Neuronal stem cell (in vitro differentiated cells): Measurements from ENCODE around the gene PKP4.

ENCODE experiments used
- DNase-seq: peaks from one replicate; pipeline ENCODE4 v3.0.0-alpha.2; 2013; ENCODE audit warnings: low spot score
- H2AFZ ChIP-seq: one replicate; pipeline ENCODE4 v1.6.1; 2013; ENCODE audit warnings: mild to moderate bottlenecking, low read length, inconsistent platforms
- H2AK5ac ChIP-seq: 2 replicates; pipeline ENCODE4 v1.6.1; 2013; ENCODE audit warnings: low read depth, mild to moderate bottlenecking, inconsistent platforms, low read length, moderate library complexity, mixed read lengths
- H2BK120ac ChIP-seq: 2 replicates; pipeline ENCODE4 v1.6.1; 2013; ENCODE audit warnings: low read depth, mild to moderate bottlenecking, inconsistent platforms, low read length, moderate library complexity, mixed read lengths
- H2BK12ac ChIP-seq: one replicate; pipeline ENCODE4 v1.6.1; 2013; ENCODE audit warnings: low read length, inconsistent platforms
- H2BK15ac ChIP-seq: 2 replicates; pipeline ENCODE4 v1.6.1; 2013; ENCODE audit warnings: mild to moderate bottlenecking, low read length, inconsistent platforms, mixed read lengths
- H2BK5ac ChIP-seq: one replicate; pipeline ENCODE4 v1.6.1; 2013; ENCODE audit warnings: inconsistent platforms, mild to moderate bottlenecking, low read length, moderate library complexity
- H3K14ac ChIP-seq: one replicate; pipeline ENCODE4 v1.6.1; 2013; ENCODE audit warnings: low read length, inconsistent platforms
- H3K18ac ChIP-seq: 2 replicates; pipeline ENCODE4 v1.6.1; 2013; ENCODE audit warnings: low read length, inconsistent platforms
- H3K23ac ChIP-seq: 2 replicates; pipeline ENCODE4 v1.6.1; 2013; ENCODE audit warnings: low read depth, mild to moderate bottlenecking, mixed read lengths, low read length, inconsistent platforms; ENCODE audit not compliant: poor library complexity
- H3K27ac ChIP-seq: replicated peaks from 3 replicates; pipeline ENCODE4 v1.5.1; 2013; ENCODE audit warnings: low read length, inconsistent platforms
- H3K27me3 ChIP-seq, 3 experiments: 2 replicates each; pipeline ENCODE4 v1.6.1; 2013; ENCODE audit warnings: low read length in 3 of 3, mild to moderate bottlenecking in 2 of 3, inconsistent platforms in 1 of 3, low read depth in 1 of 3, mixed read lengths in 1 of 3, moderate library complexity in 1 of 3; ENCODE audit not compliant: control insufficient read depth in 3 of 3, insufficient read depth in 3 of 3
- H3K36me3 ChIP-seq, 2 donors: replicated peaks in 1 of 2; 2 replicates each; pipeline ENCODE4 v1.6.1; 2013; ENCODE audit warnings: low read length in 2 of 2; ENCODE audit not compliant: control insufficient read depth in 2 of 2, insufficient read depth in 2 of 2
- H3K4ac ChIP-seq: 2 replicates; pipeline ENCODE4 v1.6.1; 2013; ENCODE audit warnings: inconsistent platforms, mild to moderate bottlenecking, low read length, moderate library complexity
- H3K4me1 ChIP-seq, 2 donors: 1 replicate in 1 of 2; 2 replicates in 1 of 2; pipeline ENCODE4 v1.6.1; 2013; ENCODE audit warnings: low read length in 2 of 2, low read depth in 1 of 2; ENCODE audit not compliant: control insufficient read depth in 2 of 2, insufficient read depth in 1 of 2
- H3K4me2 ChIP-seq: one replicate; pipeline ENCODE4 v1.6.1; 2013; ENCODE audit warnings: mild to moderate bottlenecking, low read length, inconsistent platforms; ENCODE audit not compliant: insufficient read depth, poor library complexity, severe bottlenecking
- H3K4me3 ChIP-seq, 2 donors: 2 replicates each; pipeline ENCODE4 v1.5.1; 2013; ENCODE audit warnings: low read length in 2 of 2, mild to moderate bottlenecking in 2 of 2, inconsistent platforms in 1 of 2, moderate library complexity in 1 of 2
- H3K79me1 ChIP-seq: one replicate; pipeline ENCODE4 v1.6.1; 2013; ENCODE audit warnings: low read depth, mild to moderate bottlenecking, inconsistent platforms, low read length, moderate library complexity
- H3K9ac ChIP-seq: one replicate; pipeline ENCODE4 v1.6.1; 2013; ENCODE audit warnings: mild to moderate bottlenecking, low read depth, low read length, inconsistent platforms; ENCODE audit not compliant: poor library complexity
- H3K9me3 ChIP-seq, 2 donors: replicated peaks in 1 of 2; 2 replicates each; pipeline versions ENCODE3 to v1.6.1; 2013; ENCODE audit warnings: low read length in 2 of 2, mild to moderate bottlenecking in 2 of 2, inconsistent platforms in 1 of 2, low read depth in 1 of 2, mixed read lengths in 1 of 2, moderate library complexity in 1 of 2; ENCODE audit not compliant: control insufficient read depth in 2 of 2, insufficient read depth in 1 of 2
- H4K8ac ChIP-seq: one replicate; pipeline ENCODE4 v1.6.1; 2013; ENCODE audit warnings: low read depth, mild to moderate bottlenecking, inconsistent platforms, low read length, moderate library complexity
- H4K91ac ChIP-seq: one replicate; pipeline ENCODE4 v1.6.1; 2013; ENCODE audit warnings: low read length, low read depth, mild to moderate bottlenecking, inconsistent platforms; ENCODE audit not compliant: poor library complexity
- WGBS, 2 donors: extraction: QIAGEN DNeasy Blood & Tissue Kit; methylation state at CpG; one replicate each; pipeline ENCODE4 v1.1.7; 2013; ENCODE audit warnings: missing lambda C conversion rate in 2 of 2, mixed read lengths in 1 of 2; ENCODE audit not compliant: insufficient read length in 2 of 2, insufficient replicate concordance in 1 of 2; ENCODE audit errors: extremely low coverage in 2 of 2; 5-methylcytosine and 5-hydroxymethylcytosine counted together

The PKP4 gene

DNA sequence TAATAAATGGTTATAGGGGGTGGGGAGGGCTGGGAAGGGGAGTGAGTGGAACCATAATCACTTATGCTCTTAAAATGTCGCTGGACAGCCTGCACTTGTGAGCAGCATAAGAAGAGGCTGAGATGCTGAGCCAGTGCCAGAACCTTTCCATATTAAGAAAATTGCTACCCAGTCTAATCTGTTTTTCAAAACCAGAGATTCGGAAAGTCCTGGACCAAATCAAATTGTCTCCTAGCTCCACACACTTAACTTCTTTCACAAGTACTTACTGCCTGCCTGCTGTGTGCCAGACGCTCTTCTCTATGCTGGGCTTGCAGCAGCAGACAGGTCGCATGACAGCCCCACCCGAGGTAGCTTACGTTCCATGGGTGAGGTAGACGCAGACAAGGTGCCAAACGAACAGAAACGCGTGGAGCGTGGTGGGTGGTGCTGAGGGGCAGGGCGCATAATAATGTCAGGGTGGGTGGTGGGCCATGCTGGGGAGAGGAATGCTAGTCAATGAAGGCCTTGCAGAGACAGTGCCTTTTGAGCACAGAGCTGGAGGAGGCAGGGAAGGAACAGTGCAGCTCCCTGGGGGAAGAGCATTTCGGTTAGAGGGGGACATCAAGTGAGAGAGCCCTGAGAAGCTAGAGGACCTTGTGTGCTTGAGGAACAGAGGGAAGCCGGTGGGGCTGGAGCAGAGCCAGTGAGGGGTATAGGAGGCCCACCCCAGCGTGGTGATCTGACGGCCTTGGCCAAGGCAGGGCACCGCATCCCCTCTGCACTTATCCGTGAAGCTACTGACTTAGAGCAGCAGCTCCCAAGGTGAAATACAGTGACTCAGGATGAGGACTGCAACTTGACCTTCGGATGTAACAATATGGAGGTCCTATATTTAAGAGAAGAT, 214.9 kb downstream of the PKP4 start:
- Histone ChIP-seq H3K27me3 (no peaks in the 10 kb centered on the region), H3K36me3 (peaks cover 35 to 84% of the 10 kb centered on the region in 2 donors), H2BK120ac (no peak overlapping the region), H3K23ac (peak overlapping the region; percentile 70), H3K14ac (no peak overlapping the region), H2AK5ac (no peak overlapping the region), H3K18ac (peak overlapping the region; percentile 58), H2AFZ (no peak overlapping the region), H3K4me1 (peaks cover 0 to 2% of the 10 kb centered on the region in 2 donors), H4K91ac (no peak overlapping the region), H3K9me3 (no peaks in the 10 kb centered on the region), H2BK5ac (no peak overlapping the region), H3K4me2 (no peak overlapping the region), H3K4ac (no peak overlapping the region), H3K79me1 (no peaks in the 10 kb centered on the region), H3K27ac (no peak overlapping the region), H2BK15ac (no peak overlapping the region), H4K8ac (no peak overlapping the region), H2BK12ac (no peak overlapping the region), H3K4me3 (no peak overlapping the region), H3K9ac (peak overlapping the region; percentile 45)
- DNase-seq, result no peak
- no CpG with 5 or more reads among the region's 19 CpGs for WGBS, 2 donors

DNA sequence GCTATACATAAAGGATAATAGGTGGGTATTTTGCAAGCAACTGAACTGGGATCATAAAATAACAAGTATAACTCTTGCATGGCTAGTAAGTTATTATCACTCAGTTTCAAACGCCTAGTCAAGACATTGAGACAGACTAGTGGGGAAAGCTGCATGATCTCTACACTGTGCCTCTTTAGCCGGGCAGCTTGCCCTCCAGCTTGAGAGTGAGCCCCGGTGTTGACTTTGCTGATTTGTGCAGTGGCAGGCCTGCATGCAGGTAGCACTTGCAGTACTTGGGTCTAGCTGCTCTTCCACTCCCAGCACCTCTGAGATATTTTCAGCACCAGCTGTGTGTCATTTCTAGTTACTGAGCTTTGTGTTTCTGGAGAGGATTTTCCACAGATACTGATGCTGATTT, 219.5 kb downstream of the PKP4 start:
- no peak overlapping the region for H2AK5ac ChIP-seq
- H3K27ac ChIP-seq, result no peak overlapping the region
- no peaks in the 10 kb centered on the region for H3K79me1 ChIP-seq
- no peak overlapping the region for H2BK12ac ChIP-seq
- no peak overlapping the region for H3K4me3 ChIP-seq
- no peak for DNase-seq
- H3K36me3 ChIP-seq, result peaks cover 28 to 65% of the 10 kb centered on the region in 2 donors
- no peak overlapping the region for H3K4ac ChIP-seq
- H2BK5ac ChIP-seq, result no peak overlapping the region
- no peak overlapping the region for H2BK15ac ChIP-seq
- no CpG with 5 or more reads among the region's 3 CpGs for WGBS, 2 donors
- H3K9ac ChIP-seq, result no peak overlapping the region
- no peak overlapping the region for H4K91ac ChIP-seq
- no peak overlapping the region for H3K4me2 ChIP-seq
- H3K9me3 ChIP-seq, result no peaks in the 10 kb centered on the region
- no peak overlapping the region for H2BK120ac ChIP-seq
- no peak overlapping the region for H3K23ac ChIP-seq
- no peak overlapping the region for H3K14ac ChIP-seq
- peaks cover 0 to 2% of the 10 kb centered on the region in 2 donors for H3K4me1 ChIP-seq
- H4K8ac ChIP-seq, result no peak overlapping the region
- H3K27me3 ChIP-seq, result no peaks in the 10 kb centered on the region
- H2AFZ ChIP-seq, result no peak overlapping the region
- H3K18ac ChIP-seq, result no peak overlapping the region

DNA sequence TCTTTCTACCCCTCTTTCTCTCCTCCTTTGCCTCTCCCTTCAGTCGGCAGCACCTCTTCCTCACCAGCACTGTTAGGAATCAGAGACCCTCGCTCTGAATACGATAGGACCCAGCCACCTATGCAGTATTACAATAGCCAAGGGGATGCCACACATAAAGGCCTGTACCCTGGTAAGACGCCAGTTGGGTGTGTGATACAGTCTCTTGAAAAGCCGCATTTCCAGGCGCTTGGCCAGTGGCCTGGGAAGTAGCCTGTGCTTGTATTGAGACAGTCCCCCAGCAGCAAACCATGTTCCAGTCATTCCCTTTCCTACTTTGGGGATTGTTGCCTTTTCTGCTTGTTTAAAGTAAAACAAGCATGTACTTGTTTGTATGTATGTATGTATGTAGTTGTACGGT, 219.9 kb downstream of the PKP4 start:
- Histone ChIP-seq H2BK5ac (no peak overlapping the region), H3K4ac (no peak overlapping the region), H2AK5ac (no peak overlapping the region), H2BK120ac (no peak overlapping the region), H4K8ac (no peak overlapping the region), H3K9ac (no peak overlapping the region), H3K23ac (no peak overlapping the region), H3K4me2 (no peak overlapping the region), H3K36me3 (peaks cover 28 to 65% of the 10 kb centered on the region in 2 donors), H3K79me1 (no peaks in the 10 kb centered on the region), H3K27ac (no peak overlapping the region), H3K18ac (no peak overlapping the region), H3K4me1 (no peaks in the 10 kb centered on the region), H3K14ac (no peak overlapping the region), H2BK12ac (no peak overlapping the region), H3K27me3 (no peaks in the 10 kb centered on the region), H2AFZ (no peak overlapping the region), H4K91ac (no peak overlapping the region), H3K9me3 (no peaks in the 10 kb centered on the region), H3K4me3 (peak overlapping the region in 1 of 2 donors; percentile 64), H2BK15ac (no peak overlapping the region)
- DNase-seq, result no peak
- WGBS, 2 donors, result no CpG with 5 or more reads among the region's 7 CpGs

DNA sequence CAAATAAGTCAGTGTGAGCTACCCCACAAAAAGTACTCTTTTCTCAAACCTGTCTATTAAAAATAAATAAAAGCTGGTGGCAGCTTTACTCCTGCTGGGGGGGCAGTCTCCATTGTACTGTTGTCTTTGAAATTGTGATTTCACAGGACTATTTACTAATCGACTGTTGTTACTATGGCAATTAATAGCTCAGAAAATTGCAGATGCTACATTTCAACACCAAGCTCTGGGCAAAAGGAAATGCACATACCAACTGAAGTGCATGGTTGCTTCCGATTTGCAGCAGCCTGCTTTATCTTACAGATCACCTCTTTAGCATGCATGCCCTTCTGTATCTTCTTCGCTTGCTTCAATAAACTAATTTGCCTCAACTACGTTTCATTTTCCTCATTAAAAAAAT, 220.8 kb downstream of the PKP4 start:
- H3K23ac ChIP-seq, result no peak overlapping the region
- no peak overlapping the region for H2BK15ac ChIP-seq
- no peak overlapping the region for H2BK120ac ChIP-seq
- H3K4me2 ChIP-seq, result no peak overlapping the region
- no peak overlapping the region for H3K9ac ChIP-seq
- H2BK5ac ChIP-seq, result no peak overlapping the region
- H3K27ac ChIP-seq, result no peak overlapping the region
- H3K4ac ChIP-seq, result no peak overlapping the region
- H3K4me1 ChIP-seq, result no peaks in the 10 kb centered on the region
- no peak overlapping the region for H3K14ac ChIP-seq
- no peak overlapping the region for H4K91ac ChIP-seq
- no CpG with 5 or more reads among the region's 4 CpGs for WGBS, 2 donors
- H3K27me3 ChIP-seq, result no peaks in the 10 kb centered on the region
- H2BK12ac ChIP-seq, result no peak overlapping the region
- no peak for DNase-seq
- H3K9me3 ChIP-seq, result no peaks in the 10 kb centered on the region
- H2AFZ ChIP-seq, result no peak overlapping the region
- H3K36me3 ChIP-seq, result peaks cover 28 to 64% of the 10 kb centered on the region in 2 donors
- H4K8ac ChIP-seq, result no peak overlapping the region
- H2AK5ac ChIP-seq, result no peak overlapping the region
- H3K18ac ChIP-seq, result no peak overlapping the region
- no peak overlapping the region for H3K4me3 ChIP-seq
- H3K79me1 ChIP-seq, result no peaks in the 10 kb centered on the region
